ENCODE results near the gene AOPEP. TPM values are rescaled to one million over a fixed set of nuclear protein-coding genes. Genes with fewer than 3 reads are reported as not detected.

The AOPEP gene
- total RNA-seq, 1 experiment from 2014 or later, result 14.4 TPM

DNA sequence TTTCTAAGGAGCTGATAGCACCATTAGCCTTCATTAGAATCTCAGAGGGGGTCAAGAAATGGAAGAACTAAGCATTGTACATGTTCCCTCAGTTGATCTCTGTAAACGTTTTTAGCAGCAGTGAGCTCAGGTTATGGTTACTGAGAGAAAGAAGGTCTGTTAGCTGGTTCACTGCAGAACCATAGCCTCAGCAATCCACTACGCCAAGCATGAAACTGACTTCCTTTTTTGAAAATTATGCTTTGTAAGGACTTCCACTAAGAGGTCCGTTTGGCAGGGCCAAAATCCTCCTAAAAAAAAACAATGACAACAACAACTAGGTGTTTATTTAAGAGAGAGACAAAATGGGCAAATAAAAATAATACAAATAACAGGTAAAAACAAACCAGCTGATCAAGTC is 273.3 kb downstream of the AOPEP start:
- POLR2A ChIA-PET, result no interaction called here

DNA sequence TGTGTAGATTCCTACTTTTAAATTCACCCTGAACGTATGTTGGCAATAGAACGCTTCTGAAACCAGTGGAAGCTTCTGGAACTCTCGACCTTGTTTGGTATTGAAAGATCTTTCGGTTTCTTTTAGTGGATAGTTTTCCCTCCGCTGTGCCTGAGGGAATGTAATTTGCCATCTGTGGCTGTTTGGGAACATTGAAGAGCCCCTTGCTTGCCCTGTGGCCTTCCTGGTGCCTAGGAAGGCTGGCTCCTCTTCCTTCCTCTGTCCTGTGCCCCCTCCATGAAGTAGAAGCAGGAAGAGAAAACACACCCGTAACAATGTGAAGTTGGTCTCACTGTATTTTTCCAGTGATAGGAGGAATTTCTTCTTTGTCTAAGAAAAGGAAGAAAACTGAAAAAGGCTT is 274.3 kb downstream of the AOPEP start:
- ChIA-PET CTCF (no interaction called here), POLR2A (interaction anchor here (0.6 kb wide), 1 partner anchor 11 kb away, joined by 6 read pairs; no protein-coding TSS in a partner anchor)
- Mint-ChIP-seq H3K4me1 (peaks cover 8% of the 10 kb centered on the region), H3K27me3 (ENCODE audit: low read depth) (peaks cover 32% of the 10 kb centered on the region), H3K36me3 (no peaks in the 10 kb centered on the region), H3K27ac (no peak overlapping the region), H3K4me3 (no peak overlapping the region), H3K9me3 (no peaks in the 10 kb centered on the region)
- no peak for ATAC-seq
- DNase-seq (ENCODE audit: low spot score), result no peak
- TF ChIP-seq, protein P1, sequence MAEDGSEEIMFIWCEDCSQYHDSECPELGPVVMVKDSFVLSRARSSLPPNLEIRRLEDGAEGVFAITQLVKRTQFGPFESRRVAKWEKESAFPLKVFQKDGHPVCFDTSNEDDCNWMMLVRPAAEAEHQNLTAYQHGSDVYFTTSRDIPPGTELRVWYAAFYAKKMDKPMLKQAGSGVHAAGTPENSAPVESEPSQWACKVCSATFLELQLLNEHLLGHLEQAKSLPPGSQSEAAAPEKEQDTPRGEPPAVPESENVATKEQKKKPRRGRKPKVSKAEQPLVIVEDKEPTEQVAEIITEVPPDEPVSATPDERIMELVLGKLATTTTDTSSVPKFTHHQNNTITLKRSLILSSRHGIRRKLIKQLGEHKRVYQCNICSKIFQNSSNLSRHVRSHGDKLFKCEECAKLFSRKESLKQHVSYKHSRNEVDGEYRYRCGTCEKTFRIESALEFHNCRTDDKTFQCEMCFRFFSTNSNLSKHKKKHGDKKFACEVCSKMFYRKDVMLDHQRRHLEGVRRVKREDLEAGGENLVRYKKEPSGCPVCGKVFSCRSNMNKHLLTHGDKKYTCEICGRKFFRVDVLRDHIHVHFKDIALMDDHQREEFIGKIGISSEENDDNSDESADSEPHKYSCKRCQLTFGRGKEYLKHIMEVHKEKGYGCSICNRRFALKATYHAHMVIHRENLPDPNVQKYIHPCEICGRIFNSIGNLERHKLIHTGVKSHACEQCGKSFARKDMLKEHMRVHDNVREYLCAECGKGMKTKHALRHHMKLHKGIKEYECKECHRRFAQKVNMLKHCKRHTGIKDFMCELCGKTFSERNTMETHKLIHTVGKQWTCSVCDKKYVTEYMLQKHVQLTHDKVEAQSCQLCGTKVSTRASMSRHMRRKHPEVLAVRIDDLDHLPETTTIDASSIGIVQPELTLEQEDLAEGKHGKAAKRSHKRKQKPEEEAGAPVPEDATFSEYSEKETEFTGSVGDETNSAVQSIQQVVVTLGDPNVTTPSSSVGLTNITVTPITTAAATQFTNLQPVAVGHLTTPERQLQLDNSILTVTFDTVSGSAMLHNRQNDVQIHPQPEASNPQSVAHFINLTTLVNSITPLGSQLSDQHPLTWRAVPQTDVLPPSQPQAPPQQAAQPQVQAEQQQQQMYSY (CRISPR knock-in tag; IDR thresholded peaks at IDR 0.05), result no peak
- TF ChIP-seq, protein P2, sequence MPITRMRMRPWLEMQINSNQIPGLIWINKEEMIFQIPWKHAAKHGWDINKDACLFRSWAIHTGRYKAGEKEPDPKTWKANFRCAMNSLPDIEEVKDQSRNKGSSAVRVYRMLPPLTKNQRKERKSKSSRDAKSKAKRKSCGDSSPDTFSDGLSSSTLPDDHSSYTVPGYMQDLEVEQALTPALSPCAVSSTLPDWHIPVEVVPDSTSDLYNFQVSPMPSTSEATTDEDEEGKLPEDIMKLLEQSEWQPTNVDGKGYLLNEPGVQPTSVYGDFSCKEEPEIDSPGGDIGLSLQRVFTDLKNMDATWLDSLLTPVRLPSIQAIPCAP (CRISPR knock-in tag; IDR thresholded peaks at IDR 0.05), result no peak
- TF ChIP-seq, protein P3, sequence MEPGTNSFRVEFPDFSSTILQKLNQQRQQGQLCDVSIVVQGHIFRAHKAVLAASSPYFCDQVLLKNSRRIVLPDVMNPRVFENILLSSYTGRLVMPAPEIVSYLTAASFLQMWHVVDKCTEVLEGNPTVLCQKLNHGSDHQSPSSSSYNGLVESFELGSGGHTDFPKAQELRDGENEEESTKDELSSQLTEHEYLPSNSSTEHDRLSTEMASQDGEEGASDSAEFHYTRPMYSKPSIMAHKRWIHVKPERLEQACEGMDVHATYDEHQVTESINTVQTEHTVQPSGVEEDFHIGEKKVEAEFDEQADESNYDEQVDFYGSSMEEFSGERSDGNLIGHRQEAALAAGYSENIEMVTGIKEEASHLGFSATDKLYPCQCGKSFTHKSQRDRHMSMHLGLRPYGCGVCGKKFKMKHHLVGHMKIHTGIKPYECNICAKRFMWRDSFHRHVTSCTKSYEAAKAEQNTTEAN (CRISPR knock-in tag; IDR thresholded peaks at IDR 0.05), result no peak
- TF ChIP-seq, protein P4, sequence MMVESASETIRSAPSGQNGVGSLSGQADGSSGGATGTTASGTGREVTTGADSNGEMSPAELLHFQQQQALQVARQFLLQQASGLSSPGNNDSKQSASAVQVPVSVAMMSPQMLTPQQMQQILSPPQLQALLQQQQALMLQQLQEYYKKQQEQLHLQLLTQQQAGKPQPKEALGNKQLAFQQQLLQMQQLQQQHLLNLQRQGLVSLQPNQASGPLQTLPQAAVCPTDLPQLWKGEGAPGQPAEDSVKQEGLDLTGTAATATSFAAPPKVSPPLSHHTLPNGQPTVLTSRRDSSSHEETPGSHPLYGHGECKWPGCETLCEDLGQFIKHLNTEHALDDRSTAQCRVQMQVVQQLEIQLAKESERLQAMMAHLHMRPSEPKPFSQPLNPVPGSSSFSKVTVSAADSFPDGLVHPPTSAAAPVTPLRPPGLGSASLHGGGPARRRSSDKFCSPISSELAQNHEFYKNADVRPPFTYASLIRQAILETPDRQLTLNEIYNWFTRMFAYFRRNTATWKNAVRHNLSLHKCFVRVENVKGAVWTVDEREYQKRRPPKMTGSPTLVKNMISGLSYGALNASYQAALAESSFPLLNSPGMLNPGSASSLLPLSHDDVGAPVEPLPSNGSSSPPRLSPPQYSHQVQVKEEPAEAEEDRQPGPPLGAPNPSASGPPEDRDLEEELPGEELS (CRISPR knock-in tag; IDR thresholded peaks at IDR 0.05), result no peak

More for the DNA sequence above, 273.3 kb downstream of the AOPEP start:
- H3K27me3 Mint-ChIP-seq (ENCODE audit: low read depth), result peaks cover 25% of the 10 kb centered on the region
- peaks cover 10% of the 10 kb centered on the region for H3K4me1 Mint-ChIP-seq
- H3K36me3 Mint-ChIP-seq, result no peaks in the 10 kb centered on the region
- TF ChIP-seq, protein P5, sequence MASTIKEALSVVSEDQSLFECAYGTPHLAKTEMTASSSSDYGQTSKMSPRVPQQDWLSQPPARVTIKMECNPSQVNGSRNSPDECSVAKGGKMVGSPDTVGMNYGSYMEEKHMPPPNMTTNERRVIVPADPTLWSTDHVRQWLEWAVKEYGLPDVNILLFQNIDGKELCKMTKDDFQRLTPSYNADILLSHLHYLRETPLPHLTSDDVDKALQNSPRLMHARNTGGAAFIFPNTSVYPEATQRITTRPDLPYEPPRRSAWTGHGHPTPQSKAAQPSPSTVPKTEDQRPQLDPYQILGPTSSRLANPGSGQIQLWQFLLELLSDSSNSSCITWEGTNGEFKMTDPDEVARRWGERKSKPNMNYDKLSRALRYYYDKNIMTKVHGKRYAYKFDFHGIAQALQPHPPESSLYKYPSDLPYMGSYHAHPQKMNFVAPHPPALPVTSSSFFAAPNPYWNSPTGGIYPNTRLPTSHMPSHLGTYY (CRISPR knock-in tag; IDR thresholded peaks at IDR 0.05), result no peak
- TF ChIP-seq PRRX2 (CRISPR knock-in tag; IDR thresholded peaks at IDR 0.05) (no peak), ETV6 (CRISPR knock-in tag; IDR thresholded peaks at IDR 0.05) (no peak), CREB1 (CRISPR knock-in tag; IDR thresholded peaks at IDR 0.05) (no peak), MXD4 (CRISPR knock-in tag; IDR thresholded peaks at IDR 0.05; ENCODE audit: borderline replicate concordance) (no peak), HMGA2 (CRISPR knock-in tag; IDR thresholded peaks at IDR 0.05) (no peak), ZNF671 (CRISPR knock-in tag; IDR thresholded peaks at IDR 0.05) (no peak), ZNF219 (CRISPR knock-in tag; IDR thresholded peaks at IDR 0.05; ENCODE audit: borderline replicate concordance) (no peak), TCF7 (CRISPR knock-in tag; IDR thresholded peaks at IDR 0.05; ENCODE audit: low read depth) (no peak), ZNF317 (CRISPR knock-in tag; IDR thresholded peaks at IDR 0.05; ENCODE audit: borderline replicate concordance, low read depth) (no peak), CBFB (CRISPR knock-in tag; IDR thresholded peaks at IDR 0.05; ENCODE audit: low read depth) (no peak), FOXJ3 (CRISPR knock-in tag; IDR thresholded peaks at IDR 0.05; ENCODE audit: borderline replicate concordance) (no peak), NFATC4 (CRISPR knock-in tag; IDR thresholded peaks at IDR 0.05) (no peak)
- TF ChIP-seq, protein P6, sequence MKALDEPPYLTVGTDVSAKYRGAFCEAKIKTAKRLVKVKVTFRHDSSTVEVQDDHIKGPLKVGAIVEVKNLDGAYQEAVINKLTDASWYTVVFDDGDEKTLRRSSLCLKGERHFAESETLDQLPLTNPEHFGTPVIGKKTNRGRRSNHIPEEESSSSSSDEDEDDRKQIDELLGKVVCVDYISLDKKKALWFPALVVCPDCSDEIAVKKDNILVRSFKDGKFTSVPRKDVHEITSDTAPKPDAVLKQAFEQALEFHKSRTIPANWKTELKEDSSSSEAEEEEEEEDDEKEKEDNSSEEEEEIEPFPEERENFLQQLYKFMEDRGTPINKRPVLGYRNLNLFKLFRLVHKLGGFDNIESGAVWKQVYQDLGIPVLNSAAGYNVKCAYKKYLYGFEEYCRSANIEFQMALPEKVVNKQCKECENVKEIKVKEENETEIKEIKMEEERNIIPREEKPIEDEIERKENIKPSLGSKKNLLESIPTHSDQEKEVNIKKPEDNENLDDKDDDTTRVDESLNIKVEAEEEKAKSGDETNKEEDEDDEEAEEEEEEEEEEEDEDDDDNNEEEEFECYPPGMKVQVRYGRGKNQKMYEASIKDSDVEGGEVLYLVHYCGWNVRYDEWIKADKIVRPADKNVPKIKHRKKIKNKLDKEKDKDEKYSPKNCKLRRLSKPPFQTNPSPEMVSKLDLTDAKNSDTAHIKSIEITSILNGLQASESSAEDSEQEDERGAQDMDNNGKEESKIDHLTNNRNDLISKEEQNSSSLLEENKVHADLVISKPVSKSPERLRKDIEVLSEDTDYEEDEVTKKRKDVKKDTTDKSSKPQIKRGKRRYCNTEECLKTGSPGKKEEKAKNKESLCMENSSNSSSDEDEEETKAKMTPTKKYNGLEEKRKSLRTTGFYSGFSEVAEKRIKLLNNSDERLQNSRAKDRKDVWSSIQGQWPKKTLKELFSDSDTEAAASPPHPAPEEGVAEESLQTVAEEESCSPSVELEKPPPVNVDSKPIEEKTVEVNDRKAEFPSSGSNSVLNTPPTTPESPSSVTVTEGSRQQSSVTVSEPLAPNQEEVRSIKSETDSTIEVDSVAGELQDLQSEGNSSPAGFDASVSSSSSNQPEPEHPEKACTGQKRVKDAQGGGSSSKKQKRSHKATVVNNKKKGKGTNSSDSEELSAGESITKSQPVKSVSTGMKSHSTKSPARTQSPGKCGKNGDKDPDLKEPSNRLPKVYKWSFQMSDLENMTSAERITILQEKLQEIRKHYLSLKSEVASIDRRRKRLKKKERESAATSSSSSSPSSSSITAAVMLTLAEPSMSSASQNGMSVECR (CRISPR knock-in tag; IDR thresholded peaks at IDR 0.05; ENCODE audit: borderline replicate concordance), result no peak
- TF ChIP-seq, protein P7, sequence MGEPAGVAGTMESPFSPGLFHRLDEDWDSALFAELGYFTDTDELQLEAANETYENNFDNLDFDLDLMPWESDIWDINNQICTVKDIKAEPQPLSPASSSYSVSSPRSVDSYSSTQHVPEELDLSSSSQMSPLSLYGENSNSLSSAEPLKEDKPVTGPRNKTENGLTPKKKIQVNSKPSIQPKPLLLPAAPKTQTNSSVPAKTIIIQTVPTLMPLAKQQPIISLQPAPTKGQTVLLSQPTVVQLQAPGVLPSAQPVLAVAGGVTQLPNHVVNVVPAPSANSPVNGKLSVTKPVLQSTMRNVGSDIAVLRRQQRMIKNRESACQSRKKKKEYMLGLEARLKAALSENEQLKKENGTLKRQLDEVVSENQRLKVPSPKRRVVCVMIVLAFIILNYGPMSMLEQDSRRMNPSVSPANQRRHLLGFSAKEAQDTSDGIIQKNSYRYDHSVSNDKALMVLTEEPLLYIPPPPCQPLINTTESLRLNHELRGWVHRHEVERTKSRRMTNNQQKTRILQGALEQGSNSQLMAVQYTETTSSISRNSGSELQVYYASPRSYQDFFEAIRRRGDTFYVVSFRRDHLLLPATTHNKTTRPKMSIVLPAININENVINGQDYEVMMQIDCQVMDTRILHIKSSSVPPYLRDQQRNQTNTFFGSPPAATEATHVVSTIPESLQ (CRISPR knock-in tag; IDR thresholded peaks at IDR 0.05), result no peak
- TF ChIP-seq, protein P8, sequence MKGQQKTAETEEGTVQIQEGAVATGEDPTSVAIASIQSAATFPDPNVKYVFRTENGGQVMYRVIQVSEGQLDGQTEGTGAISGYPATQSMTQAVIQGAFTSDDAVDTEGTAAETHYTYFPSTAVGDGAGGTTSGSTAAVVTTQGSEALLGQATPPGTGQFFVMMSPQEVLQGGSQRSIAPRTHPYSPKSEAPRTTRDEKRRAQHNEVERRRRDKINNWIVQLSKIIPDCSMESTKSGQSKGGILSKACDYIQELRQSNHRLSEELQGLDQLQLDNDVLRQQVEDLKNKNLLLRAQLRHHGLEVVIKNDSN (CRISPR knock-in tag; IDR thresholded peaks at IDR 0.05), result no peak
- H3K4me3 Mint-ChIP-seq, result no peak overlapping the region
- no peak overlapping the region for H3K27ac Mint-ChIP-seq
- no peak for ATAC-seq
- H3K9me3 Mint-ChIP-seq, result no peaks in the 10 kb centered on the region
- no peak for DNase-seq (ENCODE audit: low spot score)
- CTCF ChIA-PET, result interaction anchor here (1.3 kb wide), 1 partner anchor 19 kb away, joined by 3 read pairs; no protein-coding TSS in a partner anchor

Data from WTC11 (cell line).